Stimulated activated CD4-positive, alpha-beta T cell treated with anti-CD3 and anti-CD28 coated beads, Interleukin-2, amount 100 ng/mL, for 24 hours (primary cell): ENCODE data around the gene YWHAE.
"Not testable (repeated sequence)": the region's sequence is repeated elsewhere in the genome, so short reads cannot be mapped to it uniquely, and the experiment has no call there.

Source experiments
- DNase-seq, 2 donors: peaks; one replicate each; pipeline ENCODE4 v3.0.0-alpha.2; 2020

Gene YWHAE

DNA sequence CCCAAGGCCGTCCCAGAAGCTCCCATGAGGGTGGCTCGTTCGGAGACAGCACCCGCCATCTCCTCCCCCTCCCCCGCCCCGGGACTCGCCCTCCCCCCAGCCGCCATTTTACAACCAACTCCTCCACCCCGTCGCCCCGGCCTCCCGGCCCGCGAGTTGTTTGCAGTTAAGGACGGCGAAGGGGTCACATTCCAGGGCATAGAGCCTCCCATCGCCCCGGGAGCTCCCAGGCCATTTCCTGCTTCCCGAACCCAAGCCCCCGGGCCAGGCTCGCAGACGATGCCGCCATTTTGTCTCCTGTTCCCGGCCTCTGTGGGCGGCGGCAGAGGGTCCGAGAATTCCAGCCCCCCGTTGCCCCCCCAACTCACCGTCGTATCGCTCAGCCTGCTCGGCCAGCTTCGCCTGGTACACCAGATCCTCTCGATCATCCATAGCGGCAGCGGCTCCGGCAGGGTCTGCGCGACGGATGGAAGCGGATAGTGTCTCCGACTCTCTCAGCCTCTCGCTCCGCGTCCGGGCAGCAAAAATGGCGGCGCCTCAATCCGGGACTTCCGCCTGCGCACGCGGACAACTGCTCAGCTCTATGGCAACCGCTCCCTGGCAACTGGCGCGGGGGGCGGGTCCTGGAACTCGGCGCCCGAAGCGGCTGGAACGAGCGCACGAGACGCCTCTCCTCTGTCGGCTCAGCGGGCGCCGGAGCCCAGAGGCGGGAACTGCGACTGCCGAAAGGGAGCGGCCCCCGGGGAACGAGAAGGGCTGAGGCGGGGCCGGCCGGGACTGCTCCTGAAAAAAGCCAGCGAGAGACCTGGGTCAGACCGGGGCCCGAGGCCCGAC lies at the start of gene YWHAE:
Gene YWHAE (minus strand): TSS at position 544 of the 834 bp plus-strand sequence. CDS start 112 bp downstream, at position 432.
- peak; percentile 97 to 98 for DNase-seq

DNA sequence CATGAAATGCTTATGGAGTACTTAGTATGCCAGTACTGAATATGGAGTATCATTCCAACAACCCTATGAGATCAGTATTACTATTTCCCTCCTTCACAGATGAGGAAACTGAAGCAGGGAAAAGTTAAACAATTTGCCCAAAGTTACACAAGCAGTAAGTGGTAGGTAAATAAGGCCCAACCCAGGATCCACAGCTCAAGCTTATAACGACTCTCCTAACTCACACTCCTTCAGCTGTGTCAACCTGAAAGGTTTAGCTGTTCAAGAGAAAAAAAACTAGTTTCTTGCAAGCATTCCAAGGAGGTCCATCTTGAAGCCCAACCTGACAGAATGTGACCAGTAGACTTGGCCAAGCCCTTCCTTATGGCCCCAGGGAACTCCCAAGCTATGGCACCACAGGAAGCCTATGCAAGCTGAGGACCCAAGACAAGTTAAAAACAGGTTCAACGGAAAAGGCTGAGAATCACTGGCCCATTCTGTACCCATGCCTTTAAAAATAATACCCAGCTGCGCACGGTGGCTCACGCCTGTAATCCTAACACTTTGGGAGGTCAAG lies 49.5 kb upstream of the YWHAE start:
- DNase-seq: no peak

DNA sequence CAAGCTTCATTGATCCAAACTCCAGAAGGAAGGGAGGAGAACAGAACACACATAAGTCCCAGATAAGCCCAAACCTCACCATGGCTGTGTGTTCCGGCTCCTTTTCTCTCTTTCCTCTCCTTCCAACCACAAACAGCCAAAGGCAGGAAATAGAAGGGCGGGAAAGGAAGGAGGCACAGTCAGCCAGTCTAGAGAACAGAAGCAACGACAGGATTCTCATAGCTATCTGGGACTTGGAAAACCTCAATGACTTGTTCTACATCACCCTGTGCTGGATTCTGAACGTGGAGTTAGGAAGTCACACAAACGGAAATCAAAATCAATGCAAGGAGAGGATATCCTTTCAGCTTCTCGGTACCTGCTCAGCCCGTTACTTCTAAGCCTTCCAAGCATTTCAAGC lies 47.0 kb upstream of the YWHAE start:
- no peak for DNase-seq

DNA sequence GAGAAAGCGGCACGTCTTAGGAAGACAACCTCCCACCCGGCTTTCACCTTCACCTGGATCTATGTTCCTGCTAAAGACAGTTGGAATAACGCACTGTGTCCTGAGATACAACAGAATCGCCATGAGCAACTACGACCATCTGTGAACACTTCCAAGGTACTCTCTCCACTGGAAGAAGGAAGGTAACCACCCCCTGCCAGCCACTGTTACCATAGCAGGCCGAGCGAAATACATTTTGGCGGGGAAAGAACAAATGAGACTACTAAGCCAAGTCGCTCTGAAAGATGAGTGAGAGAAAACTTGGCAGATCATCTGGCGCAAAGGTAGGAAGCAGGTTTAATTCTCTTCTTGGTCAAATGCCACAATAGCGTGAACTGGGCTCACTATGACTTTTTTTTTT lies 46.2 kb upstream of the YWHAE start:
- no peak for DNase-seq

DNA sequence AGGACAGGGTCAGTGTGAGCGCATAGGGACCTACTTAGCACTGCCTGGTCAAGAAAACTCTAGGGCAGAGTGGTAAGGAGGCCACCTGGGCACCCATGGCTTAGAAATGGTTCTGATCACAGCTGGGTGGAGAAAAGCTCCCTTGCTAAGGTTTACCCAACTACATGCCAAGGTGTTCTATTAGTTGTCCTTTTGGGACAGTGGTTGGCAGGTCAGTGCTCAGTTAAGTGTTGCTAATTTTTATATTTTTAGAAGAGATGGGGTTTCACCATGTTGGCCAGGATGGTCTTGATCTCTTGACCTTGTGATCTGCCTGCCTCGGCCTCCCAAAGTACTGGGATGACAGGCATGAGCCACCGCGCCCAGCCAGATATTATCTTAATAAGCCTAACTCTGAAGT lies 45.7 kb upstream of the YWHAE start:
- DNase-seq: not testable (repeated sequence)

DNA sequence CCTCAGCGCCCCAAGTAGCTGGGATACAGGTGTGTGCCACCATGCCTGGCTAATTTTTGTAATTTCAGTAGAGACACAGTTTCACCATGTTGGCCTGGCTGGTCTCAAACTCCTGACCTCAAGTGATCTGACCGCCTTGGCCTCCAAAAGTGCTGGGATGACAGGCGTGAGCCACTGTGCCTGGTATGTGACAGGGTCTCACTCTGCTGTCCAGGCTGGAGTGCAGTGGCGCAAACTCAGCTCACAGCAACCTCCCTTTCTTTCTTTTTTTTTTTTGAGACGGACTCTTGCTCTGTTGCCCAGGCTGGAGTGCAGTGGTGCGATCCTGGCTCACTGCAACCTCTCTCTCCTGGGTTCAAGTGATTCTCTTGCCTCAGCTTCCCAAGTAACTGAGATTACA lies 42.7 kb upstream of the YWHAE start:
- not testable (repeated sequence) for DNase-seq

DNA sequence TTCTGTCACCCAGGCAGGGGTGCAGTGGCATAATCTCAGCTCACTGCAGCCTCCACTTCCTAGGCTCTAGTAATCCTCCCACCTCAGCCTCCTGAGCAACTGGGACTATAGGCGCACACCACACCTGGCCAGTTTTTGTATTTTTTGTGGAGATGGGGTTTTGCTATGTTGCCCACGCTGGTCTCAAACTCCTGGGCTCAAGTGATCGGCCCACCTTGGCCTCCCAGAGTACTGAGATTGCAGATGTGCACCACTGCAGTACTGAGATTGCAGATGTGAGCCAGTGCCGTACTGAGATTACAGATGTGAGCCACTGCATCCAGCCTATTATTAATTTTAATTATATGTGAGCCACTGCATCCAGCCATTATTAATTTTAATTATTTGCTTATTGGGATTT lies 42.2 kb upstream of the YWHAE start:
- DNase-seq: no peak

DNA sequence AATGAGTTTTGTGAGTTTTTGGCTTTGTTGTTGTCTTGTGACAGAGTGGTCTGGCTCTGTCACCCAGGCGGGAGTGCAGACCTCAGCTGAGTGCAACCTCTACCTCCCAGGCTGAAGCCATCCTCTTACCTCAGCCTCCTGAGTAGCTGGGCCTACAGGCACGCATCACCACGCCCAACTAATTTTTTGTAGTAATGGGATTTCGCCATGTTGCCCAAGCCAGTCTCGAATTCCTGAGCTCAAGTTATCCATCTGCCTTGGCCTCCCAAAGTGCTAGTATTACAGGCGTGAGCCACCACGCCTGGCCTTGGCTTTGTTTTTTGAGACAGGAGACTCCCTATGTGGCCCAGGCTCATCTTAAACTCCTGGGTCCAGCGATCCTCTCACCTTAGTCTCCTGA lies 40.9 kb upstream of the YWHAE start:
- no peak for DNase-seq

DNA sequence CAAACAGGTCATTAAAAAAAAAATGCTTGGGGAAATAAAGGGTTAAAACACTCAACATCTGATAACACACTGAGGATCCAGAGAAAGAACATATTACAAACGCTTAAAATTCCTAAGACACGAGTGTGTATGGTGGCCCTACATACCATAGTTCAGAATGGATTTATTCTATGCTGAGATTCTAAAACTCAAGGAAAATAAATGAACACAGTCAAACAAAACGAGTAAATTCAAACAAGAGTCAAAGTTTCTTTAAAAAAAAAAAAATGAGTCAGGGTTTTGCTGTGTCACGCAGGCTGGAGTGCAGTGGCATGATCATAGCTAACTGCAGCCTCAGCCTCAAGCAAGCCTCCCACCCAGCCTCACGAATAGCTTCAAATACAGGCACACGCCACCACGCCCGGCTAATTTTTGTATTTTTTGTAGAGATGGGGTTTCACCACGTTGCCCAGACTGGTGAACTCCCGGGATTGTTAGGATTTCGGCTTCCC lies 38.6 kb upstream of the YWHAE start:
- no peak for DNase-seq

DNA sequence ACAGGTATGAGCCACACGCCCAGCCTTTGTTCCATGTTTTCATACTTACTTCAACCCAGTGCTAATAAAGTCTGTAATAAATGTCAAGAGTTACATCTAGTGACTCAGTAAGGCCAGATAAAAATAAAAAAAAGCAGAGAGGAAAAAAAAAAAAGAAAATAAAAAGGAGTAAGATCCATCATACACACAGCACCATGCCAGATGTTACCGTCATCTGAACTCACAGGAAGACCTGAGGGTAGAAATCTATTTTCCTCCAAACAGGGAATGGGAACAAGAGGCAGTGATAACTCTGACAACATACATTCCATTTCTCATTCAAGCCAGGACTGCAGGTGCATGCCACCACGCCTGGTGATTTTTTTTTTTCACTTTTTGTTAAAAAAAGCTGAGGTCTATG lies 35.3 kb upstream of the YWHAE start:
- no peak for DNase-seq

DNA sequence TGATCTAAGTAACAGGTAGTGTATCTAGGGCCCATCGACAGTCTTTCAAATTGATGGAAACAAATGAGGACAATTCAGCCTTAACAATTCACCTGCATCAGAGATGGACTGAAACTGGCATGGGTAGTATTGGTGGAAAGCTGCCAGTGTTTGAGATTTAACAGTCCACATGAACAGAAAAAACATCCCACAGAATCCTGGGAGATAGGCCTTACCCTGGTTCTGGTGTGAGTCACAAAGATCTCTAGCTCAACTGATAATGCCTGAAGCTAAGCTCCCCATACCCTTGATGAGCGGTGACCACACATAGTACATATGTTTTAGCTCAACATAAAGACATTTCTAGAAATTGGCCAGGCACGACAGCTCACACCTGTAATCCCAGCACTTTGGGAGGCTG lies 34.1 kb upstream of the YWHAE start:
- DNase-seq: no peak

DNA sequence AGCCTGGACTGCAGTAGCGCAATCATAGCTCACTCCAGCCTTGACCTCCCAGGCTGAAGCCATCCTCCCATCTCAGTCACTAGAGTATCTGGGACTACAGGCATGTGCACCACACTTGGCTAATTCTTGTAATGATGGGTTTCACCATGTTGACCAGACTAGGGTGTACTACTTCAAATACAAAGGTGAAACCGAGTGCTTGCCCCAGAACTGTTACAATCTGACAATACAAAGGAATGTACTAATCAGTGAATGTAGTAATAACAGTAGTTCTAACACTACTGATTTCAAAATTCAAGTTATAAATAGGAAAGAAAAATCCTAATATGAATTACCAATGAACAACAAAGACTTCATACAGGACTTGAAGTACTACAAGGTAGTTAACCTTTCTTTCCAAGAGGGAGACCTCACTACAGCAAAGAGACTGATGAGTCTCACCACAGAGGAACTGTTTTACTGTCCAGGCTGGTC lies 31.6 kb upstream of the YWHAE start:
- DNase-seq: no peak

DNA sequence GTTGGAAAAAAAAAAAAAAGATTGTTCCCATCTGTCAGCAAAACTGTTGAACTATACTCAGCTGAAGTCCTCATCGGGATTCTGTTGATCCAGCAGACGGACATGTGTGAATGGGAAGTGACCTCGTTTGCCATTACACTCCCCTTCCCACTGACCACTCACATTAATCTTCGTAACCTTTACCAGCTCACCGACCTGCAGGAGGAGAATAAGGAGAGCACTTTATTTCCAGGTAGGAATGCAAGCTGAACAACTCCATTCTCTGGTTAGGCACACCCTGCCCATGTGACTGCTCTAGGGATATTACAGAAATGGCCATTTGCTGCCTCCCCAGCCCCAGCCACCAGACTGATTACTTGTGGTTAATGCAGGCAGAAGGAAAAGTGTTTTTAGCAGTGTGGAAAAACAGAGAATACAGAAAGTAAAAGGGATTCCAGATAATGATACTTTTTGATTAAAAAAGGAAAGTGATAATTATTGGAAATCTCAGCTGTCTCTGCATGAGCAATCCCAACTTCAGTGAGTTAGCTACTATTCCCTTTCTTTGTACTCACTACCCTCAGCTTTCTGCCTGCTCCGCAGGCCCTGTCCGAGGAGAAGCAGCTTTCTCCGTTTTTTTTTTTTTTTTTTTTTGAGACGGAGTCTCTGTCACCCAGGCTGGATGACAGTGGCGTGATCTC lies 23.6 kb upstream of the YWHAE start:
- DNase-seq: no peak

DNA sequence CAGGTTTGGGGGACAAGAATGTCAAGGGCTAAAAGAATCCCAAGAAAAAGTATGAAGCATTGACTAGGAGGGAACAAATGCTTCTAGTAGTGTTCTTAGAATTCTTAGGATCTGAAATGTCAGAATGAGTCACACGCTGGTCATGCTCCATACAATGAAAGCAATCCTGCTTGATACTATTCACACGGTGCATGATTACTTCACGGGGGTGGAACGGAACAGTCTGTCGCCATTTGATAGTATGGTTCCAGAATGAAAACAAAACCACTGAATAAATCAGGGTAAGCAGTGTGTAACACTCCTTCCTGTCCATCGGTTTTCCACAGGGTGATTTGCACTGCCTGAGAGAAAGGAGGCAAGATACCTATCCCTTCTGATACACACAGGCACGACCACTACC lies 22.9 kb upstream of the YWHAE start:
- no peak for DNase-seq

DNA sequence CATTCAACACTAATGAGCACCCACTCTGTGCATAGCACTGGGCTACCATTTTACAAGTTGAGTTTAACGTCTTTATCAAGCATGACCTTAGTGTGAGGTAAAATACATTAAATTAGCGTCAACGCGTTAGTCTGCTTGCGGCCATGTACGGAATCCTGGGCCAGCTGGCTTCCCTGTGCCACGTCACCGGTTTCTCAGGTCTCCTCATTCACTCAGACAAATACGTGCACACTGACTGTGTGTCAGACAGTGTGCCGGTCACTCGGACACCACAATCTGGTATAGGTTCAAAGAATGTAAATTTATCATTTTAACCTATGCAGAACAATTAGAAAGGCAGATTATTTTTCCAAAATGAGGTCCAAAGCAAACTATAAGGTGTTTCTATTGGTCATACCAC lies 21.4 kb upstream of the YWHAE start:
- DNase-seq: no peak

DNA sequence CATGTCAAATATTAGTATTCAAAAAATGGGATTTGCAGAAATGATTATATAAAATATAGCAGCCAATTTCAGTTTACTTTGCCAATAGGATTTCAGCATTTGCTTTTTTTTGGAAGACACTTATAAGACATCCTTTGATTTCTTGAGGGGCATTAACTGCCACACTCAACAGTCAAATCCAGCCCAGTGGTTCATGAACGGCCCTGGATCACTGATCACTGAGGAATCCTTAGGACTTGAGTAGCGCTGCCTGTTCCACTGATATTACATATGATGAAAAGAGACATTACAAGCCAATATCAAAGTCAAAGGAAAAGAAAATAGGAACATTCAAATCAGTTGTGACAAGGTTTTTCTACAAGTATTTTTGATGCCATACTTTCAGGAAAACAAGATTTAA lies 21.0 kb upstream of the YWHAE start:
- DNase-seq: no peak

DNA sequence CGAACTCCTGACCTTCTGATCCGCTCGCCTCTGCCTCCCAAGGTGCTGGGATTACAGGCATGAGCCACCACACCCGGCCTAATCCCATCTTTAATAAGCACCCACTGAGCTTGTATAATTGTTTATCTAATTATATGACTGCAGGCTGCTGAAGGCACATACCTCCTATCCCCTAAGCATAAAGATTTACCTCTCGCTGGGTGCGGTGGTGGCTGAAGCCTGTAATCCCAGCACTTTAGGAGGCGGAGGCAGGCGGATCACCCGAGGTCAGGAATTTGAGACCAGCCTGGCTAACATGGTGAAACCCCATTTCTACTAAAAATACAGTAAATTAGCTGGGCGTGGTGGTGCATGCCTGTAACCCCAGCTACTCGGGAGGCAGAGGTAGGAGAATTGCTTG lies 20.1 kb upstream of the YWHAE start:
- no peak for DNase-seq

DNA sequence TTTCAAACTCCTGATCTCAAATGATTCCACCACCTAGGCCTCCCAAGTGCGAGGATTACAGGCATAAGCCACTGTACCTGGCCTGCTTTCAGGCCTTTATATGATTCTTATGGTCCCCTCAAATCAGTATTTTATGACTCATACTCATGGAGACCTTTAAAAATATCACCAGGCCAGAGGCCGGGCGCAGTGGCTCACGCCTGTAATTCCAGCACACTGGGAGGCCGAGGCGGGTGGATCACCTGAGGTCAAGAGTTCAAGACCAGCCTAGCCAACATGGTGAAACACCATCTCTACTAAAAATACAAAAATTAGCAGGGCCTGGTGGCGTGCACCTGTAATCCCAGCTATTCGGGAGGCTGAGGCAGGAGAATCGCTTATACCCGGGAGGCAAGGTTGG lies 18.5 kb upstream of the YWHAE start:
- not testable (repeated sequence) for DNase-seq

DNA sequence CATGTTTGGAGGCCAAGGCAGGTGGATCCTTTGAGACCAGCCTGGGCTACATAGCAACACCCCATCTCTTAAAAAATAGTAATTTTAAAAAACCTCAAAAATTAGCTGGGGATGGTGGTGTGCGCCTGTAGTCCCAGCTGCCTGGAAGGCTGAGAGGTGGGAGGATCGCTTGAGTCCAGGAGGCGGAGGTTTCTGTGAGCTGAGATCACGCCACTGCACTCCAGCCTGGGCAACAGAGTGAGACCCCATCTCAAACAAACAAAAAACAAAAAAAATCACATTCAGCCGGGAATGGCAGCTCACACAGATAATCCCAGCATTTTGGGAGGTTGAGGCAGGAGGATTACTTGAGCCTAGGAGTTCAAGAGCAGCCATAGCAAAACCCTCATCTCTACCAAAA lies 16.4 kb upstream of the YWHAE start:
- DNase-seq: no peak

DNA sequence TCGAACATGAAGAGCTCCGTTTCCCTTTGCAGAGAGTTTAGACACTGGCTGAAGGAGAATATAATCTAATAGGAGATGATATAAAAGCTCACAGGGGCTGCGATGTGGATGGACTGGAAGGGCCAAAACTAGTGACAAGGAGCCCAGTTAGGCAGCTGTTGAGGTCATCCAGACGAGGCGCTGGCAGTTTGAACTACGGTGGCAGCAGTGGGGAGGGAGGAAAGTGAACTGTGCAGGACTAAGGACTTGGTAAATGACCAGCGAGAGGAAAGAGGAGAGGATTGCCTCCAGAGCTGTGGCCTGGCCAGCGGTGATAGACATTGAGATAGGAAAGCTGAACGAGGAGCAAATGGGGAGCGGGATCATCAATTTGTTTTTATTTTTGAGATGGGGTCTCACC lies 14.6 kb upstream of the YWHAE start:
- no peak for DNase-seq

DNA sequence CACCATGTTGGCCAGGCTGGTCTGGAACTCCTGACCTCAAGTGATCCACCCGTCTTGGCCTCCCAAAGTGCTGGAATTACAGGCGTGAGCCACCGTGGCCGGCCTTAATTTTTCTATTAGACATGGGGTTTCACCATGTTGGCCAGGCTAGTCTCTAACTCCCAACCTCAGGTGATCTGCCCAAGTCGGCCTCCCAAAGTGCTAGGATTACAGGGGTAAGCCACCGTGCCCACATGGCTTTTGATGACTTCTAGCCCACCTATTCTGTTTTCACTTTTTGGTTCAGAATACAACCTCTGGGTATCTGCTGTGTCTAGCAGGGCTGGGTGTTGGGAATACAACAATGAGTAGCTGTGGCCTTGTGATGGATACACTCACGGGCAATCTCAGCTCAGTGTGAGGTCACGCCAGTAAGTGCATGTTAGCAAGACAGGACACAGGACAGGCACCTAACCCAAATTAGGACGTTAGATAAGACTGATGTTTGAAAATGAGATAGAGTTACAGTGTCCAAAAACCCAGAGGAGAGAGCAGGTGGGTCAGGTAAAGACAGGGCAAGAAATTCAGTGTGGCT lies 14.1 kb upstream of the YWHAE start:
- DNase-seq: no peak

DNA sequence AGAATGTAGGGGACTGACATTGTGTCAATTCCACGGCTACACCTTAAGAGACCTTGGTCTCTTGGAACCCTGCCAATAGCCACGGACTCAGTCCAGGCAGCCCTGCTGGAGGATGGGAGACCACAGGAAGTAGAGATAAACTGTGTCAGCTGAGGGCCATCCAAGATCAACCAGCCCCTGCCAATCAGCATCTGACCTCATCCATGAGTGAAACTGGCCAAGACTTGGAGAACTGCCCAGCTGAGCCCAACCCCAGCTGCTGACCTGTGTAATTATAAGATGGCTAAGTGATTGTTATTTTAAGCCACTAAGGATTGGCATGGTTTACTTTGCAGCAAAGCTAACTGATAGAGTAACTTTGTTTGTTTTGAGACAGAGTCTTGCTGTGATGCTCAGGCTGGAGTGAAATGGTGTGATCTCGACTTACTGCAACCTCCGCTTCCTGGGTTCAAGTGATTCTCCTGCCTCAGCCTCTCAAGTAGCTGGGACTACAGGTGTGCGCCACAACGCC lies 13.3 kb upstream of the YWHAE start:
- DNase-seq: no peak
